ENCODE results near the gene SNAPC2.

SNAPC2 gene

GRCh38 chr19:7912697-7913564 is 7.2 kb upstream of the SNAPC2 start:
- H3K9ac ChIP-seq (ENCODE audit: low read length) = no peak overlapping the region
- no peak overlapping the region for H3K4me2 ChIP-seq (ENCODE audit: low read depth, low read length)
- H3K36me3 ChIP-seq (replicated peaks; ENCODE audit: insufficient read depth, low read length) = no peaks in the 10 kb centered on the region; the same call in 1 of the 2 replicates
- 0 out of 2 replicates have a peak, but pooled peaks cover 7% of the 10 kb centered on the region for H3F3A ChIP-seq (ENCODE audit: insufficient read depth, low read length)
- peaks cover 6% of the 10 kb centered on the region; the same call in 1 of the 2 replicates for H4K20me1 ChIP-seq (ENCODE audit: insufficient read depth, low read length)
- H3K27ac ChIP-seq (ENCODE audit: low read length) = no peak overlapping the region
- DNase-seq = no peak
- H2AFZ ChIP-seq (ENCODE audit: low read length) = no peak overlapping the region
- TF ChIP-seq, protein P1, sequence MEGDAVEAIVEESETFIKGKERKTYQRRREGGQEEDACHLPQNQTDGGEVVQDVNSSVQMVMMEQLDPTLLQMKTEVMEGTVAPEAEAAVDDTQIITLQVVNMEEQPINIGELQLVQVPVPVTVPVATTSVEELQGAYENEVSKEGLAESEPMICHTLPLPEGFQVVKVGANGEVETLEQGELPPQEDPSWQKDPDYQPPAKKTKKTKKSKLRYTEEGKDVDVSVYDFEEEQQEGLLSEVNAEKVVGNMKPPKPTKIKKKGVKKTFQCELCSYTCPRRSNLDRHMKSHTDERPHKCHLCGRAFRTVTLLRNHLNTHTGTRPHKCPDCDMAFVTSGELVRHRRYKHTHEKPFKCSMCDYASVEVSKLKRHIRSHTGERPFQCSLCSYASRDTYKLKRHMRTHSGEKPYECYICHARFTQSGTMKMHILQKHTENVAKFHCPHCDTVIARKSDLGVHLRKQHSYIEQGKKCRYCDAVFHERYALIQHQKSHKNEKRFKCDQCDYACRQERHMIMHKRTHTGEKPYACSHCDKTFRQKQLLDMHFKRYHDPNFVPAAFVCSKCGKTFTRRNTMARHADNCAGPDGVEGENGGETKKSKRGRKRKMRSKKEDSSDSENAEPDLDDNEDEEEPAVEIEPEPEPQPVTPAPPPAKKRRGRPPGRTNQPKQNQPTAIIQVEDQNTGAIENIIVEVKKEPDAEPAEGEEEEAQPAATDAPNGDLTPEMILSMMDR (IDR thresholded peaks at IDR 0.05; ENCODE audit: low read length) = no peak
- no peak for TF ChIP-seq EZH2phosphoT487 (IDR thresholded peaks at IDR 0.05; ENCODE audit: low read length)
- TF ChIP-seq EZH2 (optimal IDR thresholded peaks at IDR 0.05; ENCODE audit: low read depth, low read length) = no peak
- no peaks in the 10 kb centered on the region for H3K9me2 ChIP-seq (replicated peaks; ENCODE audit: insufficient read depth, low read length)
- H3K4me3 ChIP-seq (ENCODE audit: low read length) = no peak overlapping the region
- H3K4me1 ChIP-seq (ENCODE audit: low read length) = peaks cover 7% of the 10 kb centered on the region; the same call in 1 of the 2 replicates
- H3K79me2 ChIP-seq (ENCODE audit: low read length) = peaks cover 16% of the 10 kb centered on the region
- H3K9me3 ChIP-seq (replicated peaks; ENCODE audit: insufficient read depth, low read length) = no peaks in the 10 kb centered on the region
- H3K27me3 ChIP-seq (replicated peaks; ENCODE audit: insufficient read depth, low read length) = peaks cover 25% of the 10 kb centered on the region

DNA sequence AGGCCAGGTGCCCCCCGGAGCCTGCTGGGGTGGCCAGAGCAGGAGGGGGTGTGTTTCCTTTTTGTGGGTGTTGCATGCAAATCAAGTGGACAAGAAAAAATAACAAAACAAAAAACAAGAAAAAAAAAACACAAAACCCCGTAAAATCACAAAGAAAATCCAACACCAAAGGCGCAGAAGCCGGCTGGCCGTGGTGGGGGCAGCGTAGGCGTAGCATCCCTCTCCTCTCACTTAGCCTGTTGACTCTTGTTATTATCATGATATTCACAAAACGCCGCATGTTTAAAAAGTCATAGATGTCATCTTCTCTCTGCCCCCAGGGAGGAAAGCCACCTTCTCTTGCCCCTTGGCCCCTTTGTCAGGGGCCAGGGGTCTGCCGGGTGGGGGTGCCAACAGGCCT is 6.5 kb upstream of the SNAPC2 start:
- Histone ChIP-seq H3K36me3 (replicated peaks; ENCODE audit: insufficient read depth, low read length) (no peaks in the 10 kb centered on the region; the same call in 1 of the 2 replicates), H3K4me1 (ENCODE audit: low read length) (peaks cover 7% of the 10 kb centered on the region; the same call in 1 of the 2 replicates), H3K4me3 (ENCODE audit: low read length) (no peak overlapping the region), H3K27ac (ENCODE audit: low read length) (no peak overlapping the region), H3K9me2 (replicated peaks; ENCODE audit: insufficient read depth, low read length) (no peaks in the 10 kb centered on the region), H3K79me2 (ENCODE audit: low read length) (peaks cover 8% of the 10 kb centered on the region), H2AFZ (ENCODE audit: low read length) (no peak overlapping the region), H3K9me3 (replicated peaks; ENCODE audit: insufficient read depth, low read length) (no peaks in the 10 kb centered on the region), H3K27me3 (replicated peaks; ENCODE audit: insufficient read depth, low read length) (peaks cover 30% of the 10 kb centered on the region), H3K9ac (ENCODE audit: low read length) (no peak overlapping the region), H4K20me1 (ENCODE audit: insufficient read depth, low read length) (0 out of 2 replicates have a peak, but pooled peaks cover 6% of the 10 kb centered on the region), H3K4me2 (ENCODE audit: low read depth, low read length) (no peak overlapping the region), H3F3A (ENCODE audit: insufficient read depth, low read length) (0 out of 2 replicates have a peak, but pooled peaks cover 7% of the 10 kb centered on the region)
- TF ChIP-seq, protein P1 (IDR thresholded peaks at IDR 0.05; ENCODE audit: low read length) = no peak
- no peak for TF ChIP-seq EZH2 (optimal IDR thresholded peaks at IDR 0.05; ENCODE audit: low read depth, low read length)
- no peak for TF ChIP-seq EZH2phosphoT487 (IDR thresholded peaks at IDR 0.05; ENCODE audit: low read length)
- no peak for DNase-seq

- Histone ChIP-seq H3K79me2 (ENCODE audit: low read length) (peaks cover 4% of the 10 kb centered on the region), H3K9me2 (replicated peaks; ENCODE audit: insufficient read depth, low read length) (no peaks in the 10 kb centered on the region), H3K36me3 (replicated peaks; ENCODE audit: insufficient read depth, low read length) (no peaks in the 10 kb centered on the region; the same call in 1 of the 2 replicates), H3K27me3 (replicated peaks; ENCODE audit: insufficient read depth, low read length) (peaks cover 30% of the 10 kb centered on the region), H3K9me3 (replicated peaks; ENCODE audit: insufficient read depth, low read length) (no peaks in the 10 kb centered on the region), H2AFZ (ENCODE audit: low read length) (no peak overlapping the region), H4K20me1 (ENCODE audit: insufficient read depth, low read length) (0 out of 2 replicates have a peak, but pooled peaks cover 6% of the 10 kb centered on the region), H3K4me3 (ENCODE audit: low read length) (no peak overlapping the region), H3K27ac (ENCODE audit: low read length) (no peak overlapping the region), H3K4me2 (ENCODE audit: low read depth, low read length) (no peak overlapping the region), H3F3A (ENCODE audit: insufficient read depth, low read length) (peaks cover 10% of the 10 kb centered on the region; the same call in 1 of the 2 replicates), H3K4me1 (ENCODE audit: low read length) (peaks cover 10% of the 10 kb centered on the region; the same call in 1 of the 2 replicates), H3K9ac (ENCODE audit: low read length) (no peak overlapping the region)
- DNase-seq = no peak
- TF ChIP-seq, protein P1 (IDR thresholded peaks at IDR 0.05; ENCODE audit: low read length) = no peak
- TF ChIP-seq EZH2 (optimal IDR thresholded peaks at IDR 0.05; ENCODE audit: low read depth, low read length) (no peak), EZH2phosphoT487 (IDR thresholded peaks at IDR 0.05; ENCODE audit: low read length) (no peak)
These were observed 6.0 kb upstream of the SNAPC2 start for GRCh38 chr19:7914099-7914498.
